Lower leg skin (tissue), 3 donors: ENCODE measurements around the gene PLCB1.

Experiments
- POLR2A ChIP-seq, 2 donors: fragments of 450-650 bp; IDR thresholded peaks; one replicate each; pipeline ENCODE4 v1.6.1; 2016 to 2017; ENCODE audit warnings: antibody characterized with exemption in 2 of 2, mild to moderate bottlenecking in 1 of 2, moderate library complexity in 1 of 2
- TF ChIP-seq, protein P1 (sequence below), 3 donors: fragments of 450-650 bp; IDR thresholded peaks; one replicate each; pipeline ENCODE4 v1.5.1; 2016; ENCODE audit warnings: antibody characterized with exemption in 3 of 3, mild to moderate bottlenecking in 3 of 3, moderate library complexity in 2 of 3

- TF ChIP-seq, protein P1, sequence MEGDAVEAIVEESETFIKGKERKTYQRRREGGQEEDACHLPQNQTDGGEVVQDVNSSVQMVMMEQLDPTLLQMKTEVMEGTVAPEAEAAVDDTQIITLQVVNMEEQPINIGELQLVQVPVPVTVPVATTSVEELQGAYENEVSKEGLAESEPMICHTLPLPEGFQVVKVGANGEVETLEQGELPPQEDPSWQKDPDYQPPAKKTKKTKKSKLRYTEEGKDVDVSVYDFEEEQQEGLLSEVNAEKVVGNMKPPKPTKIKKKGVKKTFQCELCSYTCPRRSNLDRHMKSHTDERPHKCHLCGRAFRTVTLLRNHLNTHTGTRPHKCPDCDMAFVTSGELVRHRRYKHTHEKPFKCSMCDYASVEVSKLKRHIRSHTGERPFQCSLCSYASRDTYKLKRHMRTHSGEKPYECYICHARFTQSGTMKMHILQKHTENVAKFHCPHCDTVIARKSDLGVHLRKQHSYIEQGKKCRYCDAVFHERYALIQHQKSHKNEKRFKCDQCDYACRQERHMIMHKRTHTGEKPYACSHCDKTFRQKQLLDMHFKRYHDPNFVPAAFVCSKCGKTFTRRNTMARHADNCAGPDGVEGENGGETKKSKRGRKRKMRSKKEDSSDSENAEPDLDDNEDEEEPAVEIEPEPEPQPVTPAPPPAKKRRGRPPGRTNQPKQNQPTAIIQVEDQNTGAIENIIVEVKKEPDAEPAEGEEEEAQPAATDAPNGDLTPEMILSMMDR (IDR thresholded peaks at IDR 0.05) = no peak
- TF ChIP-seq POLR2A (IDR thresholded peaks at IDR 0.05) = no peak
These were observed 634.9 kb downstream of the PLCB1 start for GRCh38 chr20:8766868-8767390.
